Stomach (tissue), 9 donors: ENCODE data around the gene PLA2G4A. TPM values are rescaled to one million over a fixed set of nuclear protein-coding genes. Genes with fewer than 3 reads are reported as not detected.

Source experiments
- DNase-seq, 2 donors: peaks; one replicate each; pipeline versions ENCODE4 v3.0.0 to v3.0.0-alpha.2; 2013 to 2019
- H3K27ac ChIP-seq, 5 donors: fragments of 200-600 bp in 4 of 5; sonication (generic) in 4 of 5; one replicate each; pipeline ENCODE4 v1.5.1; 2013 to 2019; ENCODE audit warnings: mild to moderate bottlenecking in 1 of 5, moderate library complexity in 1 of 5
- H3K27me3 ChIP-seq, 3 donors: fragments of 200-600 bp; sonication (generic); one replicate each; pipeline ENCODE4 v1.5.1; 2017 to 2019; ENCODE audit warnings: mixed run types in 1 of 3
- H3K36me3 ChIP-seq, 4 donors: fragments of 200-600 bp; sonication (generic); 1 replicate in 3 of 4; 2 replicates in 1 of 4; pipeline ENCODE4 v1.5.1; 2016 to 2019
- H3K4me1 ChIP-seq, 4 donors: fragments of 200-600 bp; sonication (generic); one replicate each; pipeline ENCODE4 v1.5.1; 2016 to 2019
- H3K4me3 ChIP-seq, 4 donors: fragments of 200-600 bp; sonication (generic) in 3 of 4; one replicate each; pipeline ENCODE4 v1.5.1; 2016 to 2019; ENCODE audit warnings: mild to moderate bottlenecking in 1 of 4
- H3K9me3 ChIP-seq, 4 donors: fragments of 200-600 bp; sonication (generic); one replicate each; pipeline ENCODE4 v1.5.1; 2016 to 2019
- EP300 ChIP-seq: sonication (generic); formaldehyde crosslinking; IDR thresholded peaks from one replicate; pipeline ENCODE4 v1.6.1; 2017; ENCODE audit warnings: antibody characterized with exemption
- POLR2A ChIP-seq, 4 donors: fragments of 450-650 bp; IDR thresholded peaks; one replicate each; pipeline ENCODE4 v1.6.1; 2016; ENCODE audit warnings: antibody characterized with exemption in 4 of 4, control low read depth in 2 of 4, mild to moderate bottlenecking in 1 of 4, moderate library complexity in 1 of 4
- POLR2AphosphoS5 ChIP-seq, 3 donors: sonication (generic); formaldehyde crosslinking; IDR thresholded peaks; one replicate each; pipeline ENCODE4 v1.6.1; 2016; ENCODE audit warnings: antibody characterized with exemption in 3 of 3
- WGBS, 5 donors: extraction: QIAGEN DNeasy Blood & Tissue Kit in 3 of 5; methylation state at CpG; one replicate each; pipeline versions ENCODE4 v1.1.5 to v1.1.7; 2013 to 2018; 5-methylcytosine and 5-hydroxymethylcytosine counted together
- intact Hi-C: fragments of 100-400 bp; cut with DNase I; formaldehyde crosslinking; loops from one replicate; pipeline ENCODE4 v1.15.1; 2023; ENCODE audit warnings: low total_unique reads
- polyA plus RNA-seq, 3 donors: library from polyadenylated mRNA; stranded (reverse); fragments of 200-250 nt; gene quantifications; one replicate each; pipeline ENCODE4 v1.2.3, GENCODE V29; 2013
- total RNA-seq, 5 donors: library from RNA; depleted of rRNA; stranded (reverse); fragments of >200 nt; gene quantifications; one replicate each; pipeline versions ENCODE4 v1.1.0 to v1.2.3, GENCODE V29; 2014 to 2016
- TF ChIP-seq, protein P1 (sequence below), 7 experiments: fragments of 450-650 bp in 4 of 7; fragments of 200-600 bp in 3 of 7; sonication (generic) in 3 of 7; IDR thresholded peaks; one replicate each; pipeline ENCODE4 v1.5.1; 2016 to 2019; ENCODE audit warnings: antibody characterized with exemption in 7 of 7, control low read depth in 2 of 7, mild to moderate bottlenecking in 1 of 7
- donor health status: healthy with polysubstance abuse.
- donor health status: Bipolar disorder and iron deficiency.
- donor health status: healthy.

The PLA2G4A gene
- total and polyA plus RNA-seq, 8 donors, result 2.2 to 17.8 (median 6.8) TPM

DNA sequence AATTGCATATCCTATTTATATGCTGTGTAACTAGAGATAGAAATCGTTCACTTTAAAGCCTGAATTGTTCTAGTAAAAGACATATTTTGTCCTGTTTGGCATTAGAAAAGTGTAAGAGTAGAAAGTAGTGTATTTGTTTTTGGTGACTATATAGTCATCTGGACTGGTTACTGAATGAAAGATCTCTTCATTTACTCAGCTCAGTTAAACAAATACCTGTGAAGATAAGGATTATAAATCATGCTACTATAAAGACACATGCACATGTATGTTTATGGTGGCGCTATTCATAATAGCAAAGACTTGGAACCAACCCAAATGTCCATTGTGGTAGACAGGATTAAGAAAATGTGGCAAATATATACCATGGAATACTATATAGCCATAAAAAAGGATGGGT lies 125.1 kb downstream of the PLA2G4A start:
- Histone ChIP-seq H3K27me3 (no peaks in the 10 kb centered on the region), H3K4me3 (no peak overlapping the region), H3K36me3 (peaks cover 0 to 15% (median 8%) of the 10 kb centered on the region in 4 donors), H3K27ac (no peak overlapping the region), H3K9me3 (no peaks in the 10 kb centered on the region), H3K4me1 (no peaks in the 10 kb centered on the region)
- no peak for DNase-seq
- intact Hi-C loops, result no loop called here
- WGBS, 5 donors, result 45 to 75% (median 58%) methylated on average over 2 of the region's 2 CpGs
- TF ChIP-seq, protein P1, sequence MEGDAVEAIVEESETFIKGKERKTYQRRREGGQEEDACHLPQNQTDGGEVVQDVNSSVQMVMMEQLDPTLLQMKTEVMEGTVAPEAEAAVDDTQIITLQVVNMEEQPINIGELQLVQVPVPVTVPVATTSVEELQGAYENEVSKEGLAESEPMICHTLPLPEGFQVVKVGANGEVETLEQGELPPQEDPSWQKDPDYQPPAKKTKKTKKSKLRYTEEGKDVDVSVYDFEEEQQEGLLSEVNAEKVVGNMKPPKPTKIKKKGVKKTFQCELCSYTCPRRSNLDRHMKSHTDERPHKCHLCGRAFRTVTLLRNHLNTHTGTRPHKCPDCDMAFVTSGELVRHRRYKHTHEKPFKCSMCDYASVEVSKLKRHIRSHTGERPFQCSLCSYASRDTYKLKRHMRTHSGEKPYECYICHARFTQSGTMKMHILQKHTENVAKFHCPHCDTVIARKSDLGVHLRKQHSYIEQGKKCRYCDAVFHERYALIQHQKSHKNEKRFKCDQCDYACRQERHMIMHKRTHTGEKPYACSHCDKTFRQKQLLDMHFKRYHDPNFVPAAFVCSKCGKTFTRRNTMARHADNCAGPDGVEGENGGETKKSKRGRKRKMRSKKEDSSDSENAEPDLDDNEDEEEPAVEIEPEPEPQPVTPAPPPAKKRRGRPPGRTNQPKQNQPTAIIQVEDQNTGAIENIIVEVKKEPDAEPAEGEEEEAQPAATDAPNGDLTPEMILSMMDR (IDR thresholded peaks at IDR 0.05), result no peak
- TF ChIP-seq POLR2A (IDR thresholded peaks at IDR 0.05) (no peak), POLR2AphosphoS5 (IDR thresholded peaks at IDR 0.05) (no peak), EP300 (no peak)

DNA sequence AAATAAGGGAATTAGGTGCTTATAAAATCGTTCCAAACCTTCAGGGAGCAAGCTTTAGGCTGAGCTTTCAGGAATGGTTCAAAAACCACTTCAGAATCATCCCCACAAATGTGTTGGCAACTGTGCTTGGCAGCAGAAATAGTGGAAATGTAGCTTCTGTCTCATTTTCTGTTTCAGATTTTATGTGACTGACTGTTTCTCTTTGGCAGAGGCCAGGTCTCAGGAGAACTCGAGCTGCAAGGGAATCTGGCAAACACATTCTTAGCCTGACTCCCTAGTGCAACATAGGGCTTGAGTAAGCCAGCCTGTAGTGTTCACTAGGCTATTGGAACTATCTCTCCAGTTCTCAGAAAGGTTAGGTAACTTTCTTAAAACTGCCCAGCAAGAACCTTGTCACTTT lies 128.6 kb downstream of the PLA2G4A start:
- WGBS, 5 donors, result 26 to 34% (median 32%) methylated on average over 2 of the region's 2 CpGs
- peak overlapping the region in 1 of 5 donors; percentile 4 for H3K27ac ChIP-seq
- TF ChIP-seq, protein P1 (IDR thresholded peaks at IDR 0.05), result no peak
- TF ChIP-seq POLR2AphosphoS5 (IDR thresholded peaks at IDR 0.05) (no peak), POLR2A (IDR thresholded peaks at IDR 0.05) (no peak), EP300 (no peak)

DNA sequence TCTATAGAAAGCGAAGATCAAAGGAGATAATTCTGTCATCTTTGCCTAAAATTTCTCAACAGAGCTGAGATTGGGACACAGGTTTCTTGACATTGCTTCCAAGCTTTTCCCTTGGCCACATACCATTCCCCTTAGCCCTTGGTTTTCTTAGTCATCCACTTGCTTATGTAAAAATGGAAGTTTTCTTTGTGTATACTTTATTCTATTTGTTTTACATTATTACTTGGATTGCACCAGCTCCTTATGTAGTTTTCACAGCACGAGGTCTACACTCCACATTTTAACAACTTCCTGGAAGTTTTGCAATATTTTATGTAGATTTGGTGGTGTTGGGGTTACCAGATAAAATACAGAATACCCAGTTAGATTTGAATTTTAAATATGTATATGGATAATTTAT lies 129.8 kb downstream of the PLA2G4A start:
- DNase-seq, result no peak
- H3K27ac ChIP-seq, result no peak overlapping the region
- H3K9me3 ChIP-seq, result no peaks in the 10 kb centered on the region
- no peak for TF ChIP-seq POLR2A (IDR thresholded peaks at IDR 0.05)
- no peak for TF ChIP-seq POLR2AphosphoS5 (IDR thresholded peaks at IDR 0.05)
- no peak for TF ChIP-seq EP300
- TF ChIP-seq, protein P1 (IDR thresholded peaks at IDR 0.05), result no peak
- 80 to 85% (median 83%) methylated on average over 2 of the region's 2 CpGs for WGBS, 5 donors
- H3K4me3 ChIP-seq, result no peak overlapping the region
- intact Hi-C loops, result no loop called here
- peaks cover 0 to 7% (median 4%) of the 10 kb centered on the region in 4 donors for H3K36me3 ChIP-seq
- peaks cover 0 to 4% (median 0%) of the 10 kb centered on the region in 4 donors for H3K4me1 ChIP-seq
- H3K27me3 ChIP-seq, result no peaks in the 10 kb centered on the region

More for the DNA sequence above, 128.6 kb downstream of the PLA2G4A start:
- intact Hi-C loops, result no loop called here
- DNase-seq, result no peak
- Histone ChIP-seq H3K4me1 (peaks cover 0 to 4% (median 0%) of the 10 kb centered on the region in 4 donors), H3K27me3 (no peaks in the 10 kb centered on the region), H3K9me3 (no peaks in the 10 kb centered on the region), H3K36me3 (peaks cover 0 to 7% (median 4%) of the 10 kb centered on the region in 4 donors), H3K4me3 (no peak overlapping the region)

DNA sequence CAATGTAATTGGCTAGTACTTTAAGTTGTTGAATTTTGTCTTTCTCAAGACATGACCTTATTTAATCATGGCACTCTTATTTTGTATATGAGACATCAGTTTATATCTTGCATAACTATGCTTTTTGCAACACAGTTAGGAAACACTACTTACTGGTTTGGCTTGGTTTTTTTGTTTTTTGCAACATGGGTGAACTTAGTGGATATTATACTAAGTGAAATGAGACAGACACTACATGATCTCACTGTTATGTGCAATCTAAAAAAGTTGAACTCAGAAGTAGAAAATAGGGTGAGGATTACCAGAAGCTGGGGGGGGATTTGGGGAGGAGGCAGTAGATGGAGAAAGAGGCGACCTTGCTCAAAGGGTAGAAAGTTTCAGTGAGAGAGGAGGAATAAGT lies 132.1 kb downstream of the PLA2G4A start:
- Histone ChIP-seq H3K27ac (peak overlapping the region in 2 of 5 donors; percentile 17 to 53), H3K4me3 (no peak overlapping the region), H3K27me3 (no peaks in the 10 kb centered on the region), H3K36me3 (peaks cover 0 to 16% (median 6%) of the 10 kb centered on the region in 4 donors), H3K9me3 (no peaks in the 10 kb centered on the region), H3K4me1 (peaks cover 0 to 4% (median 0%) of the 10 kb centered on the region in 4 donors)
- DNase-seq, result no peak
- WGBS, 5 donors, result 63 to 91% (median 83%) methylated on average over 1 of the region's 1 CpG
- intact Hi-C loops, result no loop called here
- peak in 2 of 3 donors; percentile 42 to 50 for TF ChIP-seq POLR2AphosphoS5 (IDR thresholded peaks at IDR 0.05)
- no peak for TF ChIP-seq POLR2A (IDR thresholded peaks at IDR 0.05)

DNA sequence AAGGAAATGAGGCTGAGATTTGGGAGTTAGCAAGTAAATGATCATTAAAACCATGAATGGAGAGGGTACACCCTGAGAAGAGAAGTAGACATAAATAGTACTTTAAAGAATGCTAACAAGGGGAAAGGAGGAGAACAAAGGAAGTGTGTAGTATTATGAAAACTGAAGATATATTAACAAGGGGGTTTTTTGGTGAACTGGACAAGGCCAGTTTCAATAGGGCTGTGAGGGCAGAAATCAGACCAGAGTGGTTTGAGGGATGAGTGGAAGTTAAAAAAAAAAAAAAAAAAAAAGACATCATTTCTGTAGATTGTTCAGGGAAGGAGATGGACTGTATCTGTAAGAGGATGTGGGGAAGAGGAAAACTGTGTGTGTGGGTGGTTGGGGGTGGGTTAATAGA lies 137.1 kb downstream of the PLA2G4A start:
- Histone ChIP-seq H3K27ac (no peak overlapping the region), H3K9me3 (no peaks in the 10 kb centered on the region), H3K4me3 (no peak overlapping the region), H3K36me3 (peaks cover 0 to 15% (median 2%) of the 10 kb centered on the region in 4 donors), H3K4me1 (peaks cover 0 to 3% (median 0%) of the 10 kb centered on the region in 4 donors), H3K27me3 (no peaks in the 10 kb centered on the region)
- no peak for DNase-seq
- no peak for TF ChIP-seq POLR2A (IDR thresholded peaks at IDR 0.05)
- no peak for TF ChIP-seq EP300
- TF ChIP-seq POLR2AphosphoS5 (IDR thresholded peaks at IDR 0.05), result no peak
- TF ChIP-seq, protein P1 (IDR thresholded peaks at IDR 0.05), result no peak
- intact Hi-C loops, result no loop called here
